NCI-H82 (cell line): ENCODE data around the gene SCIN.
"Not testable (repeated sequence)": the region's sequence is repeated elsewhere in the genome, so short reads cannot be mapped to it uniquely, and the experiment has no call there.

Experiments used
- DNase-seq: peaks from one replicate; lab custom pipeline; 2025; lab: John Stamatoyannopoulos, UW

The SCIN gene

GRCh38 chr7:12619461-12620069, 49.0 kb downstream of the SCIN start:
- no peak for DNase-seq

- DNase-seq: no peak
Measured at GRCh38 chr7:12620371-12620770, 49.9 kb downstream of the SCIN start.

GRCh38 chr7:12623223-12623622, 52.7 kb downstream of the SCIN start:
- DNase-seq: no peak

- DNase-seq: peak; percentile 36
Measured at GRCh38 chr7:12623885-12624498, 53.5 kb downstream of the SCIN start.

GRCh38 chr7:12625836-12626235, 55.3 kb downstream of the SCIN start:
- no peak for DNase-seq

- no peak for DNase-seq
Measured at GRCh38 chr7:12629816-12630512, 59.4 kb downstream of the SCIN start.

GRCh38 chr7:12630513-12630819, 59.9 kb downstream of the SCIN start:
- peak; percentile 96 for DNase-seq

- DNase-seq: no peak
Measured at GRCh38 chr7:12633582-12633981, 63.1 kb downstream of the SCIN start.

- DNase-seq: peak; percentile 21
Measured at GRCh38 chr7:12635830-12636229, 65.3 kb downstream of the SCIN start.

GRCh38 chr7:12637328-12637727, 66.8 kb downstream of the SCIN start:
- DNase-seq: no peak

GRCh38 chr7:12637819-12638592, 67.5 kb downstream of the SCIN start:
- DNase-seq: peak; percentile 94

- DNase-seq: peak; percentile 64
Measured at GRCh38 chr7:12638851-12639456, 68.4 kb downstream of the SCIN start.

GRCh38 chr7:12640299-12641096, 70.0 kb downstream of the SCIN start:
- DNase-seq: no peak

GRCh38 chr7:12641196-12641595, 70.7 kb downstream of the SCIN start:
- no peak for DNase-seq

- DNase-seq: no peak
Measured at GRCh38 chr7:12642508-12642907, 72.0 kb downstream of the SCIN start.

- no peak for DNase-seq
Measured at GRCh38 chr7:12643001-12643643, 72.6 kb downstream of the SCIN start.

- no peak for DNase-seq
Measured at GRCh38 chr7:12643644-12644043, 73.1 kb downstream of the SCIN start.

- DNase-seq: not testable (repeated sequence)
Measured at GRCh38 chr7:12645212-12645611, 74.7 kb downstream of the SCIN start.

GRCh38 chr7:12646139-12646538, 75.6 kb downstream of the SCIN start:
- DNase-seq: peak; percentile 56

- DNase-seq: no peak
Measured at GRCh38 chr7:12647364-12648219, 77.1 kb downstream of the SCIN start.
